IgD-negative memory B cell (primary cell): Measurements from ENCODE around the gene XRCC5. TPM values are rescaled to one million over a fixed set of nuclear protein-coding genes. Genes with fewer than 3 reads are reported as not detected.
"Not testable (repeated sequence)": the region's sequence is repeated elsewhere in the genome, so short reads cannot be mapped to it uniquely, and the experiment has no call there.

Source experiments
- H3K27ac Mint-ChIP-seq, 3 donors: one replicate each; pipeline ENCODE4 v1.8.0; 2020 to 2022; ENCODE audit warnings: mild to moderate bottlenecking in 3 of 3, mixed read lengths in 3 of 3, moderate library complexity in 1 of 3
- H3K27me3 Mint-ChIP-seq: one replicate; pipeline ENCODE4 v1.8.0; 2021; ENCODE audit warnings: mixed read lengths
- H3K36me3 Mint-ChIP-seq: one replicate; pipeline ENCODE4 v1.8.0; 2020; ENCODE audit warnings: mild to moderate bottlenecking, mixed read lengths
- H3K4me1 Mint-ChIP-seq, 3 donors: one replicate each; pipeline ENCODE4 v1.8.0; 2020 to 2022; ENCODE audit warnings: mixed read lengths in 3 of 3, mild to moderate bottlenecking in 1 of 3
- H3K4me3 Mint-ChIP-seq, 4 donors: one replicate each; pipeline ENCODE4 v1.8.0; 2020 to 2022; ENCODE audit warnings: mild to moderate bottlenecking in 4 of 4, mixed read lengths in 4 of 4, moderate library complexity in 3 of 4
- H3K9me3 Mint-ChIP-seq, 3 donors: one replicate each; pipeline ENCODE4 v1.8.0; 2020 to 2021; ENCODE audit warnings: mixed read lengths in 3 of 3, mild to moderate bottlenecking in 1 of 3
- polyA plus RNA-seq: library from polyadenylated mRNA; unstranded; fragments of 300-500 nt; fragmentation: Illumina TruSeq; gene quantifications from one replicate; pipeline ENCODE4 v1.2.3, GENCODE V29; 2021

The XRCC5 gene
- polyA plus RNA-seq, 1 donor from 2014 or later, result 234 TPM

- H3K27ac Mint-ChIP-seq, result no peak overlapping the region
These were observed 92.7 kb downstream of the XRCC5 start for GRCh38 chr2:216201692-216202306.

GRCh38 chr2:216202626-216203250 lies 93.6 kb downstream of the XRCC5 start:
- H3K4me3 Mint-ChIP-seq, result no peak overlapping the region
- no peaks in the 10 kb centered on the region for H3K9me3 Mint-ChIP-seq
- H3K4me1 Mint-ChIP-seq, result peaks cover 8 to 12% (median 10%) of the 10 kb centered on the region in 3 donors
- no peaks in the 10 kb centered on the region for H3K27me3 Mint-ChIP-seq
- H3K27ac Mint-ChIP-seq, result no peak overlapping the region
- peaks cover 8% of the 10 kb centered on the region for H3K36me3 Mint-ChIP-seq

More at GRCh38 chr2:216201692-216202306, 92.7 kb downstream of the XRCC5 start:
- Mint-ChIP-seq H3K4me3 (no peak overlapping the region), H3K36me3 (peaks cover 10% of the 10 kb centered on the region), H3K9me3 (no peaks in the 10 kb centered on the region), H3K4me1 (peaks cover 8 to 11% (median 10%) of the 10 kb centered on the region in 3 donors), H3K27me3 (no peaks in the 10 kb centered on the region)

GRCh38 chr2:216205486-216205885 lies 96.3 kb downstream of the XRCC5 start:
- Mint-ChIP-seq H3K27me3 (no peaks in the 10 kb centered on the region), H3K4me1 (peaks cover 8 to 12% (median 10%) of the 10 kb centered on the region in 3 donors), H3K36me3 (peaks cover 8% of the 10 kb centered on the region), H3K4me3 (no peak overlapping the region), H3K9me3 (no peaks in the 10 kb centered on the region), H3K27ac (no peak overlapping the region)

GRCh38 chr2:216206041-216206703 lies 97.0 kb downstream of the XRCC5 start:
- H3K9me3 Mint-ChIP-seq, result no peaks in the 10 kb centered on the region
- peaks cover 8 to 12% (median 10%) of the 10 kb centered on the region in 3 donors for H3K4me1 Mint-ChIP-seq
- H3K4me3 Mint-ChIP-seq, result no peak overlapping the region
- no peaks in the 10 kb centered on the region for H3K27me3 Mint-ChIP-seq
- peaks cover 8% of the 10 kb centered on the region for H3K36me3 Mint-ChIP-seq
- peak overlapping the region in 1 of 3 donors; percentile 4 for H3K27ac Mint-ChIP-seq

- H3K9me3 Mint-ChIP-seq, result no peaks in the 10 kb centered on the region
- H3K27ac Mint-ChIP-seq, result peak overlapping the region in 2 of 3 donors; percentile 4 to 32
- H3K4me3 Mint-ChIP-seq, result no peak overlapping the region
- H3K36me3 Mint-ChIP-seq, result peaks cover 8% of the 10 kb centered on the region
- no peaks in the 10 kb centered on the region for H3K27me3 Mint-ChIP-seq
- H3K4me1 Mint-ChIP-seq, result peaks cover 8 to 12% (median 12%) of the 10 kb centered on the region in 3 donors
These were observed 97.7 kb downstream of the XRCC5 start for GRCh38 chr2:216206821-216207220.

GRCh38 chr2:216208661-216209060 lies 99.5 kb downstream of the XRCC5 start:
- not testable (repeated sequence) for H3K27me3 Mint-ChIP-seq, H3K9me3 Mint-ChIP-seq, H3K27ac Mint-ChIP-seq, H3K4me3 Mint-ChIP-seq, H3K36me3 Mint-ChIP-seq
- H3K4me1 Mint-ChIP-seq, result peaks cover 8 to 14% (median 12%) of the 10 kb centered on the region in 3 donors

GRCh38 chr2:216210701-216211540 lies 101.8 kb downstream of the XRCC5 start:
- peaks cover 3% of the 10 kb centered on the region for H3K36me3 Mint-ChIP-seq
- peaks cover 2 to 10% (median 10%) of the 10 kb centered on the region in 3 donors for H3K4me1 Mint-ChIP-seq
- no peak overlapping the region for H3K4me3 Mint-ChIP-seq
- H3K27ac Mint-ChIP-seq, result peak overlapping the region in 2 of 3 donors; percentile 43 to 47
- H3K9me3 Mint-ChIP-seq, result no peaks in the 10 kb centered on the region
- H3K27me3 Mint-ChIP-seq, result no peaks in the 10 kb centered on the region

GRCh38 chr2:216211614-216212145 lies 102.5 kb downstream of the XRCC5 start:
- Mint-ChIP-seq H3K27me3 (no peaks in the 10 kb centered on the region), H3K36me3 (peaks cover 3% of the 10 kb centered on the region), H3K27ac (no peak overlapping the region), H3K4me3 (no peak overlapping the region), H3K4me1 (peaks cover 0 to 7% (median 3%) of the 10 kb centered on the region in 3 donors), H3K9me3 (no peaks in the 10 kb centered on the region)

GRCh38 chr2:216214768-216215167 lies 105.6 kb downstream of the XRCC5 start:
- Mint-ChIP-seq H3K9me3 (no peaks in the 10 kb centered on the region), H3K4me1 (peaks cover 0 to 12% (median 0%) of the 10 kb centered on the region in 3 donors), H3K4me3 (no peak overlapping the region), H3K27ac (no peak overlapping the region), H3K36me3 (no peaks in the 10 kb centered on the region), H3K27me3 (no peaks in the 10 kb centered on the region)

- H3K36me3 Mint-ChIP-seq, result no peaks in the 10 kb centered on the region
- no peak overlapping the region for H3K4me3 Mint-ChIP-seq
- H3K4me1 Mint-ChIP-seq, result peaks cover 0 to 11% (median 0%) of the 10 kb centered on the region in 3 donors
- H3K27me3 Mint-ChIP-seq, result no peaks in the 10 kb centered on the region
- no peak overlapping the region for H3K27ac Mint-ChIP-seq
- H3K9me3 Mint-ChIP-seq, result no peaks in the 10 kb centered on the region
These were observed 106.7 kb downstream of the XRCC5 start for GRCh38 chr2:216215658-216216390.

GRCh38 chr2:216216951-216217903 lies 108.1 kb downstream of the XRCC5 start:
- Mint-ChIP-seq H3K36me3 (no peaks in the 10 kb centered on the region), H3K4me1 (peaks cover 0 to 9% (median 4%) of the 10 kb centered on the region in 3 donors), H3K9me3 (no peaks in the 10 kb centered on the region), H3K4me3 (no peak overlapping the region), H3K27ac (no peak overlapping the region), H3K27me3 (no peaks in the 10 kb centered on the region)

GRCh38 chr2:216217904-216218260 lies 108.7 kb downstream of the XRCC5 start:
- Mint-ChIP-seq H3K36me3 (no peaks in the 10 kb centered on the region), H3K9me3 (no peaks in the 10 kb centered on the region), H3K27ac (no peak overlapping the region), H3K4me3 (no peak overlapping the region), H3K4me1 (peaks cover 5 to 14% (median 8%) of the 10 kb centered on the region in 3 donors), H3K27me3 (no peaks in the 10 kb centered on the region)

- Mint-ChIP-seq H3K4me1 (peaks cover 6 to 18% (median 15%) of the 10 kb centered on the region in 3 donors), H3K4me3 (no peak overlapping the region), H3K36me3 (no peaks in the 10 kb centered on the region)
These were observed 110.7 kb downstream of the XRCC5 start for GRCh38 chr2:216219861-216220260.

More at GRCh38 chr2:216219861-216220260, 110.7 kb downstream of the XRCC5 start:
- H3K27ac Mint-ChIP-seq, result no peak overlapping the region
- H3K27me3 Mint-ChIP-seq, result no peaks in the 10 kb centered on the region
- no peaks in the 10 kb centered on the region for H3K9me3 Mint-ChIP-seq
